Endothelial cell (in vitro differentiated cells): ENCODE measurements around the gene ZNF408. TPM values are rescaled to one million over a fixed set of nuclear protein-coding genes. Genes with fewer than 3 reads are reported as not detected.

Experiments
- DNase-seq: peaks from one replicate; pipeline ENCODE4 v3.0.0; 2021; ENCODE audit warnings: low spot score
- H3K27ac Mint-ChIP-seq: one replicate; pipeline ENCODE4 v1.8.0; 2021; ENCODE audit warnings: mixed read lengths, inconsistent platforms; ENCODE audit not compliant: unreplicated experiment
- H3K27me3 Mint-ChIP-seq: one replicate; pipeline ENCODE4 v1.8.0; 2021; ENCODE audit warnings: mild to moderate bottlenecking, moderate library complexity, mixed read lengths, inconsistent platforms; ENCODE audit not compliant: unreplicated experiment
- H3K36me3 Mint-ChIP-seq: one replicate; pipeline ENCODE4 v1.8.0; 2021; ENCODE audit warnings: mild to moderate bottlenecking, low read depth, mixed read lengths, inconsistent platforms; ENCODE audit not compliant: unreplicated experiment
- H3K4me1 Mint-ChIP-seq: one replicate; pipeline ENCODE4 v1.8.0; 2021; ENCODE audit warnings: mild to moderate bottlenecking, mixed read lengths, inconsistent platforms; ENCODE audit not compliant: unreplicated experiment
- H3K4me3 Mint-ChIP-seq: one replicate; pipeline ENCODE4 v1.8.0; 2021; ENCODE audit warnings: mild to moderate bottlenecking, mixed read lengths, inconsistent platforms; ENCODE audit not compliant: unreplicated experiment
- H3K9me3 Mint-ChIP-seq: one replicate; pipeline ENCODE4 v1.8.0; 2021; ENCODE audit warnings: mixed read lengths, inconsistent platforms; ENCODE audit not compliant: unreplicated experiment
- total RNA-seq: library from RNA; stranded (reverse); fragmentation: NEBNext Ultra II Directional; extraction: Animal tissue kit (Norgen Biotek cat#: 25700); gene quantifications from one replicate; pipeline ENCODE4 v1.2.1, GENCODE V29; 2021; ENCODE audit not compliant: unreplicated experiment
- TF ChIP-seq, protein P1 (sequence below): fragments of 200-600 bp; sonication (generic); IDR thresholded peaks from one replicate; pipeline ENCODE4 v1.5.0; 2021; ENCODE audit warnings: antibody characterized with exemption; ENCODE audit not compliant: unreplicated experiment

Gene ZNF408
- total RNA-seq, 1 donor from 2014 or later = 23.2 TPM

DNA sequence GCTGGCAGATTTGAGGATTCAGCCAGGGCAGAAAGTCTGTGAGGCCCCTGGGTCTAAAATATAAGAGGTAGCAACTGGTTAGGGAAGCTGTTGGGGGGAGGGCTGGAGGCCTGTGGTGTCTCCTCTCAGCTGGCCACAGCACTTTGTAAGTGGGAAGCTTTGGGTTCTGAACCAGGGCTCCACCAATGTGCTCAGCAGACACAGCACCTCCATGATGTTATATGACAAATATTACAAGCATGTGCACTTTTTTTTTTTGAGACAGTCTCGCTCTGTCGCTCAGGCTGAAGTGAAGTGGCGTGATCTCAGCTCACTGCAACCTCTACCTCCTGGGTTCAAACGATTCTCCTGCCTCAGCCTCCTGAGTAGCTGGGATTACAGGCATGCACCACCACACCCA is 8.4 kb upstream of the ZNF408 start:
- H3K27me3 Mint-ChIP-seq = peaks cover 2% of the 10 kb centered on the region
- H3K36me3 Mint-ChIP-seq = peaks cover 32% of the 10 kb centered on the region
- no peak for DNase-seq
- no peak overlapping the region for H3K4me3 Mint-ChIP-seq
- H3K9me3 Mint-ChIP-seq = no peaks in the 10 kb centered on the region
- no peak overlapping the region for H3K27ac Mint-ChIP-seq
- TF ChIP-seq, protein P1, sequence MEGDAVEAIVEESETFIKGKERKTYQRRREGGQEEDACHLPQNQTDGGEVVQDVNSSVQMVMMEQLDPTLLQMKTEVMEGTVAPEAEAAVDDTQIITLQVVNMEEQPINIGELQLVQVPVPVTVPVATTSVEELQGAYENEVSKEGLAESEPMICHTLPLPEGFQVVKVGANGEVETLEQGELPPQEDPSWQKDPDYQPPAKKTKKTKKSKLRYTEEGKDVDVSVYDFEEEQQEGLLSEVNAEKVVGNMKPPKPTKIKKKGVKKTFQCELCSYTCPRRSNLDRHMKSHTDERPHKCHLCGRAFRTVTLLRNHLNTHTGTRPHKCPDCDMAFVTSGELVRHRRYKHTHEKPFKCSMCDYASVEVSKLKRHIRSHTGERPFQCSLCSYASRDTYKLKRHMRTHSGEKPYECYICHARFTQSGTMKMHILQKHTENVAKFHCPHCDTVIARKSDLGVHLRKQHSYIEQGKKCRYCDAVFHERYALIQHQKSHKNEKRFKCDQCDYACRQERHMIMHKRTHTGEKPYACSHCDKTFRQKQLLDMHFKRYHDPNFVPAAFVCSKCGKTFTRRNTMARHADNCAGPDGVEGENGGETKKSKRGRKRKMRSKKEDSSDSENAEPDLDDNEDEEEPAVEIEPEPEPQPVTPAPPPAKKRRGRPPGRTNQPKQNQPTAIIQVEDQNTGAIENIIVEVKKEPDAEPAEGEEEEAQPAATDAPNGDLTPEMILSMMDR = no peak
- peaks cover under 1% of the 10 kb centered on the region for H3K4me1 Mint-ChIP-seq

DNA sequence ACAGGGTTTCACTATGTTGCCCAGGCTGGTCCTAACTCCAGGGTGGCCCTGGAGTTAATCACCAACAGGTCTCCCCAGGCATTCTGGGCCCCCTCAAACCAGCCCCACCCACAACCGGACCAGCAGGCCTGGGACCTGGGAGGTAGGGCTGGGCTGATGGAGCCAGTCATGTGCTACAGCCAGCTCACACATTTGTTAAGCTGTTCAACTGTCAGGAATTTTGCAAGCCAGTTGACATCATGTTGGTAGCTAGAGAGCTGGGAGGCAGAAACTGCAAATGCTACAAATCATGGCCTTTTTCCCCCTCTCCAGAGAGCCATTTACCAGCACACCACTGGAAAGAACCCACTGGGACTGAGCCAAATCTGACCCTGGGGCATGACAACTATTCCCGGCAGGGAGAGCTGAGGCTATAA is 7.2 kb upstream of the ZNF408 start:
- Mint-ChIP-seq H3K27me3 (peaks cover 3% of the 10 kb centered on the region), H3K4me1 (peaks cover 6% of the 10 kb centered on the region), H3K36me3 (peaks cover 25% of the 10 kb centered on the region), H3K4me3 (no peak overlapping the region), H3K9me3 (no peaks in the 10 kb centered on the region), H3K27ac (no peak overlapping the region)
- DNase-seq = no peak
- TF ChIP-seq, protein P1 = no peak

DNA sequence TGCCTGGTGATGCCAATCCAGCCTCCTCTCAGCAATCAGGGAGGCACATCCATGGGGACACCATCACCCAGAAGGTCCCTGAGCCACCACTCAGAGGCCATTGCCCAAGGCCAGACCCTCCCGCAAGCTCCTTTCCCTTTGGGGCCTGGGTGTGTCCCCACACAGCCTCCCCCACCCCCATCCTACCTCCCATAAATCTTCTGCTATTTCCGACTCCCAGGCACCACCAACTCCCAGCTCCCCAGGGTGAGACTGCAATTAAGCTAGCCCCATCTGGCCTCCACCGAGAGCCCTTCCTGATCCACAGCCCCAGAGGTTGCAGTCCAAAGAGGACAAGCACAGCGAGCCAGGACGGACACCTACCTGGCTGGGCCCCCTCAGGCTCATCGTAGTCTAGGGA is 6.8 kb upstream of the ZNF408 start:
- Mint-ChIP-seq H3K4me1 (peaks cover 6% of the 10 kb centered on the region), H3K4me3 (no peak overlapping the region), H3K27ac (no peak overlapping the region), H3K9me3 (no peaks in the 10 kb centered on the region), H3K27me3 (peaks cover 5% of the 10 kb centered on the region), H3K36me3 (peaks cover 26% of the 10 kb centered on the region)
- TF ChIP-seq, protein P1 = no peak
- no peak for DNase-seq

DNA sequence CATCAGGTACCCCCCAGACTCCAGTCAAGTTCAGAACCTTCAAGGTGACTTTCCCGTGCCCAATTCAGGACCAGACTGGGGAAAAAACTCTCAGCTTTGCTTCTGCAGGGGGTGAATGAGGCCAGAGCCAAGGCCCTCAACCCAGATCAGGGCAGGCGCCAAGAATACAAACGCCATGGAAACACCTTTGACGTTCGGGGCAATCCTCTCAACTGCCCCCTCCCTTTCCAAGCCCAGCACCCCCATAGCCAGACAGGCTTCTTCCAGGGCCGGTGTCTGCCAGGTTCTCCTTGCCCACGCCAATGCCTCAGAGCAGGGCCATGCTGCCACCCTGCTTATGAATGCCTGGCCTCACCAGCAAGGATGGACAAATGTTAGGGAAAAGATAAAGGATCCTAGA is 6.2 kb upstream of the ZNF408 start:
- H3K4me3 Mint-ChIP-seq = no peak overlapping the region
- peaks cover 8% of the 10 kb centered on the region for H3K4me1 Mint-ChIP-seq
- no peaks in the 10 kb centered on the region for H3K9me3 Mint-ChIP-seq
- no peak for DNase-seq
- H3K27me3 Mint-ChIP-seq = peaks cover 5% of the 10 kb centered on the region
- TF ChIP-seq, protein P1 = no peak
- H3K27ac Mint-ChIP-seq = no peak overlapping the region
- H3K36me3 Mint-ChIP-seq = peaks cover 26% of the 10 kb centered on the region

DNA sequence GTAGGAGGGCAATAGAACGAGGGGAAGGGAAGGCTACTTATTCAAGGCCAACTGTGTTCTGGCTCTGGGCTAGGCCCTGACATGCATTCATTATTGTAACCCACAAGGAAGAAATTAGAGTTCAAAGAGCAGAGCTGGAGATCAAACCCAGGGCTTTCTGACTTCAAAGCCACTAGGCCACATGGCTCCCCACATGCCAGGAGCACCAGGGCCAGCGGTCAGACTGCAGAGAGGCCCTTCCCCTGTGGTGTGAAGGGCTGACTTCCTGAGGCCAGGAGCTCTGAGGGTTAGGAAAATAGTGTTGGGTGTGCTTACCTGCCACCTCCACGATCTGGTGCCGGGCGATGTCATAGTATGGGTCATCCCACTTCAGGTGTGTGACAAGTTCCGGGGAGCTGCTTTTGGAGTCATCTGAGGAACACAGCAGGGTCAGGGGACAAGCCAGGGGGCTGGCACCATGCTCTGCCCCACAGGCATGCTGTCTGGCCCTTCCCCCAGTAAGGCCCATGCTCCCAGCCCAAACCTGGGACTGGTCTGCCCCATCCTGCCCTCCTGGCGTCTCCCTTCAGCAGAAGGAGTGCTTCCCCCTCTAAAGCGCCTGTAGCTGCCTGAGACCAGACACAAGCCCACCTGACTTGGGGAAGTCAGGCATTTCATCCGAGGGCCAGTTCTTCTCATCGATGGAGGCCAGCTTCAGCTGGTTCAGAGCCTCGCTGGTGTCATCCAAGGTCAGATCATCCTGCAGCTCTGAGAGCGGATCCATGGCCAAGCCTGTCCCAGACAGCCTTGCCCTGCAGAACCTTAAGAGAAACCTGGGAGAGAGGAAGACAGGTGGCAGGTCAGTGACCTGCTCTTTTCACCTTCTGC is 5.3 kb upstream of the ZNF408 start:
- TF ChIP-seq, protein P1 = no peak
- H3K4me3 Mint-ChIP-seq = no peak overlapping the region
- H3K27ac Mint-ChIP-seq = no peak overlapping the region
- H3K36me3 Mint-ChIP-seq = peaks cover 24% of the 10 kb centered on the region
- H3K27me3 Mint-ChIP-seq = peaks cover 8% of the 10 kb centered on the region
- no peak for DNase-seq
- H3K9me3 Mint-ChIP-seq = no peaks in the 10 kb centered on the region
- peaks cover 10% of the 10 kb centered on the region for H3K4me1 Mint-ChIP-seq
